SK-N-MC (cell line): ENCODE results near the gene SLC35A5.

ENCODE experiments used
- EZH2 ChIP-seq: fragments of 200-600 bp; sonication (generic); IDR thresholded peaks from one replicate; pipeline ENCODE4 v1.6.1; 2017; ENCODE audit warnings: antibody characterized with exemption
- POLR2AphosphoS5 ChIP-seq: IDR thresholded peaks from 2 replicates; pipeline ENCODE4 v1.6.1; 2012; ENCODE audit warnings: mild to moderate bottlenecking, low read depth, low read length, borderline replicate concordance

DNA sequence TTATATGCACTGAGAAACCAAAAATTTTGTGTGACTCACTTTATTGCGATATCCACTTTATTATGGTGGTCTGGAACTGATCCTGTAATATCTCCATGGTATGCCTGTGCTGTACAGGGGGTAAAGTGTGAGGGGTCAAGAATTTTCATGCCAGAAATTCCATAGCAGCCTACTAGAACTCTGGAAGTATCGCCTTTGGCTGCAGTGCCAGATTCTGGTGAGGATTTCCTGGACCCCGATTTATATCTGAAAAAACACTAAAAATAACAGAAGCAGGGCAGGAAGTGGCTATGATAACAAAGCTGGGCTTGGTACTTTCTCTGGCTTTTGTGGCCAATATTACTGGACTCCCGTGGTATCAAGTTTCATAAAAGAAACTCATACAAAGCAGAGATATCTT lies 42.7 kb downstream of the SLC35A5 start:
- TF ChIP-seq EZH2 (no peak), POLR2AphosphoS5 (no peak)
